ENCODE measurements around the gene FKBP2.
A peak's percentile ranks its signal among the peaks of the same experiment; 100 is the strongest.

Gene FKBP2

DNA sequence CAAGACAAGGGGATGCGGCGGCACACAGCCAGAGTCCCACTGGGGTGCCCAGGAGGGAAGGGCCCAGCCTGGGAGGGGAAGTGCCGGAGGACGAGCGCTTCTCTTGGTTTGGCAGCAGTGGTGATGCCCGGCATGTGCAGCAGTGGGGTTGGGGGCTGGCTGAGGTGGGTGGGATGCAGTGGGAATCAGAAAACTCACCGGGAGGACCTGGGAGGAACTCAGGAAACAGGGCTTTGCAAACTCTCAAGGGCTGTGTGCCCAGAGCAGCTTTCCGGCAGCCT is 31.4 kb upstream of the FKBP2 start:
- Mint-ChIP-seq H3K4me1 (ENCODE audit: low read depth) (peaks cover 60% of the 10 kb centered on the region), H3K27ac (peak overlapping the region; percentile 99), H3K4me3 (peak overlapping the region; percentile 98), H3K9me3 (no peaks in the 10 kb centered on the region), H3K27me3 (no peaks in the 10 kb centered on the region), H3K36me3 (ENCODE audit: low read depth) (peaks cover 93% of the 10 kb centered on the region)
- DNase-seq = no peak

DNA sequence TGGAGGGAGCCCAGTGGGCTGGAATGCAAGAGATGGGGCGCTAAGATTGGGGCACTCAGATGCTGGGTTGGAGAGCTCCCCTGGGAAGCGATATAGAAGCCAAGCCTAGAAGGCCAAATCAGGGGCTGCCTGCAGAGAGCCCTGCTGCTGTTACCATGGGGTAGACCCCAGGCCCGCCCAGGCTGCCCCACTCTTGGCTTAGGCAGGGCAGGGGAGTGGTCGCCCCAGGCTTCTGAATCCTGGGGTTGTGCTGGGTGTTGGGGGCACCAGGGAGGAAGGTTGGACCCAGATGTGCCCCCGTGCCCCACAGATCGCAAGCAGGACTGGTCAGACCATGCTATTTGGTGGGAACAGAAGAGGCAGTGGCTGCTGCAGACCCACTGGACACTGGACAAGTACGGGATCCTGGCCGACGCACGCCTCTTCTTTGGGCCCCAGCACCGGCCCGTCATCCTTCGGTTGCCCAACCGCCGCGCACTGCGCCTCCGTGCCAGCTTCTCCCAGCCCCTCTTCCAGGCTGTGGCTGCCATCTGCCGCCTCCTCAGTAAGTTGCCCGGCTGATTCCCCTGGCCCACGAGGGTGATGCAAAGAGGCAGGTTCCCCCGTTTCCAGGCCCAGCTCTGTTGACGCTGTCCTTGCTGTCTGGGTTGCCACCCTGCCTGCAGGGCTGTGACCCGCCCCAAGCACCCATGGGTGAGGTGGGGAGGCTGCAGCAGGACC is 30.4 kb upstream of the FKBP2 start:
- H3K4me1 Mint-ChIP-seq (ENCODE audit: low read depth) = peaks cover 63% of the 10 kb centered on the region
- peak overlapping the region; percentile 99 for H3K27ac Mint-ChIP-seq
- H3K36me3 Mint-ChIP-seq (ENCODE audit: low read depth) = peaks cover 93% of the 10 kb centered on the region

DNA sequence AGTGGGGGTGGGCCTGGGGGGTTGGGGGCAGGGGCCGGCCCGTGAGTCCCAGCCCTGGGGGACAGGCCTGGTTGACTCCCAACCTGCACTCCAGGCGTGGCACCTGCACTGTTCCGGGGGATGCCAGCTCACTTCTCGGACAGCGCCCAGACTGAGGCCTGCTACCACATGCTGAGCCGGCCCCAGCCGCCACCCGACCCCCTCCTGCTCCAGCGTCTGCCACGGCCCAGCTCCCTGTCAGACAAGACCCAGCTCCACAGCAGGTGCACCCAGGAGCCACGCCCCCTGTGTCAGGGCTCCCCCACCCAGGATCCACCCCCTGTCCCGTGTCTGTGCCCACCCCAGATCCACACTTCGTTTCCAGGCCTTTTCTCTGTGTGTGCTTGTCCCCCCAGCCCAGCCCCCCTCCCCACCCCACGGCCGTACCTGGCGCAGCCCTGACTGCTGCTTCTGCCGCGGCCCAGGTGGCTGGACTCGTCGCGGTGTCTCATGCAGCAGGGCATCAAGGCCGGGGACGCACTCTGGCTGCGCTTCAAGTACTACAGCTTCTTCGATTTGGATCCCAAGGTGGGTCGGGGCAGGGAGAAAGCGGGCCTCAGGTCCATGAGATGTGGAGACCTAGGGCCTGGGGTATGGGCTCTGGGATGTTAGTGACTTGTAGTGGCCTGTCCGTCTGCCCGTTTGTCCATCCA is 29.6 kb upstream of the FKBP2 start:
- Mint-ChIP-seq H3K27ac (peak overlapping the region; percentile 85), H3K4me3 (no peak overlapping the region), H3K9me3 (no peaks in the 10 kb centered on the region), H3K36me3 (ENCODE audit: low read depth) (peaks cover 92% of the 10 kb centered on the region), H3K4me1 (ENCODE audit: low read depth) (peaks cover 55% of the 10 kb centered on the region), H3K27me3 (no peaks in the 10 kb centered on the region)
- DNase-seq = no peak

More for the DNA sequence above, 30.4 kb upstream of the FKBP2 start:
- Mint-ChIP-seq H3K27me3 (no peaks in the 10 kb centered on the region), H3K4me3 (peak overlapping the region; percentile 6), H3K9me3 (no peaks in the 10 kb centered on the region)
- DNase-seq = no peak

GRCh38 chr11:64216879-64217278 is 24.0 kb upstream of the FKBP2 start:
- Mint-ChIP-seq H3K27ac (peak overlapping the region; percentile 52), H3K36me3 (ENCODE audit: low read depth) (peaks cover 91% of the 10 kb centered on the region), H3K4me3 (no peak overlapping the region), H3K27me3 (no peaks in the 10 kb centered on the region), H3K4me1 (ENCODE audit: low read depth) (peaks cover 31% of the 10 kb centered on the region), H3K9me3 (no peaks in the 10 kb centered on the region)
- no peak for DNase-seq

- peak overlapping the region; percentile 34 for H3K27ac Mint-ChIP-seq
These were observed 22.1 kb upstream of the FKBP2 start for GRCh38 chr11:64218628-64219353.

DNA sequence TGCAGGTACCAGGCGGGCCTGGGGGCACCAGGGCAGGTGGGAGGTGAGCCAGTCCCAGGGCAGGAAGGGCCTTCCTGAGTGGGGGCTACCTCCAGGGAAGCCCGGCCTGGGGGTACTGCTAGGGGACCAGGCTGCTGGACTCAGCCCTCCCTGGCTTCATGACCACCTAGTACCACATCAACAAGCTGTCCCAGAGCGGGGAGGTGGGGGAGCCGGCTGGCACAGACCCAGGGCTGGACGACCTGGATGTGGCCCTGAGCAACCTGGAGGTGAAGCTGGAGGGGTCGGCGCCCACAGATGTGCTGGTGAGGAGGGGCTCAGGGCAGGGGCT is 21.6 kb upstream of the FKBP2 start:
- Mint-ChIP-seq H3K9me3 (no peaks in the 10 kb centered on the region), H3K27me3 (no peaks in the 10 kb centered on the region), H3K36me3 (ENCODE audit: low read depth) (peaks cover 90% of the 10 kb centered on the region), H3K4me1 (ENCODE audit: low read depth) (peaks cover 18% of the 10 kb centered on the region), H3K4me3 (no peak overlapping the region), H3K27ac (peak overlapping the region; percentile 34)
- DNase-seq = no peak

More at GRCh38 chr11:64218628-64219353, 22.1 kb upstream of the FKBP2 start:
- peaks cover 20% of the 10 kb centered on the region for H3K4me1 Mint-ChIP-seq (ENCODE audit: low read depth)
- H3K9me3 Mint-ChIP-seq = no peaks in the 10 kb centered on the region
- H3K27me3 Mint-ChIP-seq = no peaks in the 10 kb centered on the region
- H3K4me3 Mint-ChIP-seq = no peak overlapping the region
- peaks cover 90% of the 10 kb centered on the region for H3K36me3 Mint-ChIP-seq (ENCODE audit: low read depth)
- no peak for DNase-seq

GRCh38 chr11:64219755-64220154 is 21.1 kb upstream of the FKBP2 start:
- Mint-ChIP-seq H3K27ac (peak overlapping the region; percentile 34), H3K4me3 (no peak overlapping the region), H3K27me3 (no peaks in the 10 kb centered on the region), H3K36me3 (ENCODE audit: low read depth) (peaks cover 90% of the 10 kb centered on the region), H3K4me1 (ENCODE audit: low read depth) (peaks cover 15% of the 10 kb centered on the region), H3K9me3 (no peaks in the 10 kb centered on the region)
- no peak for DNase-seq

DNA sequence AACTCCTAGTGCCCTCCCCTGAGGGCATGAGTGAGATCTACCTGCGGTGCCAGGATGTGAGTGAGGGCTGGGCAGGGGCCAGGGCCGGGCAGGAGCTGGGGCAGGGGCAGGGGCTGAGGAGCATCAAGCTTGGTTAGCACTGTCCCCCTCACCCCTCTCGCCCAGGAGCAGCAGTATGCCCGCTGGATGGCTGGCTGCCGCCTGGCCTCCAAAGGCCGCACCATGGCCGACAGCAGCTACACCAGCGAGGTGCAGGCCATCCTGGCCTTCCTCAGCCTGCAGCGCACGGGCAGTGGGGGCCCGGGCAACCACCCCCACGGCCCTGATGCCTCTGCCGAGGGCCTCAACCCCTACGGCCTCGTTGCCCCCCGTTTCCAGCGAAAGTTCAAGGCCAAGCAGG is 20.6 kb upstream of the FKBP2 start:
- no peak overlapping the region for H3K4me3 Mint-ChIP-seq
- no peaks in the 10 kb centered on the region for H3K9me3 Mint-ChIP-seq
- peak overlapping the region; percentile 37 for H3K27ac Mint-ChIP-seq
- peaks cover 90% of the 10 kb centered on the region for H3K36me3 Mint-ChIP-seq (ENCODE audit: low read depth)
- no peak for DNase-seq
- no peaks in the 10 kb centered on the region for H3K27me3 Mint-ChIP-seq
- peaks cover 15% of the 10 kb centered on the region for H3K4me1 Mint-ChIP-seq (ENCODE audit: low read depth)

DNA sequence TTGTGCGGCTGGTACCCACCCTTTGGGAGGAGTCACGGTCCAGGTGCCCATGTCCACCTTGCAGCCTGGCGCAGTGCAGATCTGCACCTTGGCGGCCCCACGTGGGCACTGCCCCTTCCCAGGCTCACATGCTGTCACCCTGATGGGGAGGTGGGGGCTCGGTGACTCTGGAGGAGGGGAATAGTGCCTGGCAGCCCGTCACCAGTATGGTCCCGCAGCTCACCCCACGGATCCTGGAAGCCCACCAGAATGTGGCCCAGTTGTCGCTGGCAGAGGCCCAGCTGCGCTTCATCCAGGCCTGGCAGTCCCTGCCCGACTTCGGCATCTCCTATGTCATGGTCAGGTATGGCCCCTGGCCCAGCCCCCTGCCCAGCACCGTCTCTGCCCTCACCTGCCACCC is 20.1 kb upstream of the FKBP2 start:
- Mint-ChIP-seq H3K27me3 (no peaks in the 10 kb centered on the region), H3K36me3 (ENCODE audit: low read depth) (peaks cover 88% of the 10 kb centered on the region)
- no peak for DNase-seq

DNA sequence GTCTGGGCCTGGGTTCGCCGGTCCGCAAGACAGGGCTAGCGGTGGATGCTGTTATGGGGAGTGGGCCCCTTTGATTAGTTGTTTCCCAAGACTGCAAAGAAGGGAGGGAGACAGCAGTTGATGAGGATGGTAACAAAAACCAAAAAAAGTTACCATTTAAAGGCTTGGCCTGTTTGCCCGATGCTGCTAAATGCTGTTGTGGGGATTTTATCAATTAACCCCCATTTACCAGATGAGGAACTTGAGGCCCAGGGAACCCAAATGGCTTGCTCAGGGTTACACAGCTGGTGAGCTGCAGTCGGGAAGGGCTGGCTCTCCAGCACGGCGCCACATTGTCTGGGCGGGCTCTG is 18.3 kb upstream of the FKBP2 start:
- Mint-ChIP-seq H3K4me1 (ENCODE audit: low read depth) (peaks cover 22% of the 10 kb centered on the region), H3K9me3 (no peaks in the 10 kb centered on the region), H3K4me3 (no peak overlapping the region), H3K36me3 (ENCODE audit: low read depth) (peaks cover 88% of the 10 kb centered on the region), H3K27me3 (no peaks in the 10 kb centered on the region), H3K27ac (peak overlapping the region; percentile 57)
- no peak for DNase-seq

More for the DNA sequence above, 20.1 kb upstream of the FKBP2 start:
- peaks cover 17% of the 10 kb centered on the region for H3K4me1 Mint-ChIP-seq (ENCODE audit: low read depth)
- no peak overlapping the region for H3K4me3 Mint-ChIP-seq
- peak overlapping the region; percentile 26 for H3K27ac Mint-ChIP-seq
- no peaks in the 10 kb centered on the region for H3K9me3 Mint-ChIP-seq

DNA sequence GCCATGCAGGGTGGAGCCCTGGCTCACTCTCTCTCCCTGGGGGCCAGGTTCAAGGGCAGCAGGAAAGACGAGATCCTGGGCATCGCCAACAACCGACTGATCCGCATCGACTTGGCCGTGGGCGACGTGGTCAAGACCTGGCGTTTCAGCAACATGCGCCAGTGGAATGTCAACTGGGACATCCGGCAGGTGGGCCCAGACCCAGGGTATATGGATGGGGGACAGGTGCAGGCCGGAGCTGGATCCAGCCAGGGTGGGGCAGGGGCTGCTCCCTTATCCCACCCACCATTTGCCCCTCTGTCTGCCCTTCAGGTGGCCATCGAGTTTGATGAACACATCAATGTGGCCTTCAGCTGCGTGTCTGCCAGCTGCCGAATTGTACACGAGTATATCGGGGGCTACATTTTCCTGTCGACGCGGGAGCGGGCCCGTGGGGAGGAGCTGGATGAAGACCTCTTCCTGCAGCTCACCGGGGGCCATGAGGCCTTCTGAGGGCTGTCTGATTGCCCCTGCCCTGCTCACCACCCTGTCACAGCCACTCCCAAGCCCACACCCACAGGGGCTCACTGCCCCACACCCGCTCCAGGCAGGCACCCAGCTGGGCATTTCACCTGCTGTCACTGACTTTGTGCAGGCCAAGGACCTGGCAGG is 17.8 kb upstream of the FKBP2 start:
- no peak overlapping the region for H3K4me3 Mint-ChIP-seq
- no peaks in the 10 kb centered on the region for H3K27me3 Mint-ChIP-seq
- peaks cover 85% of the 10 kb centered on the region for H3K36me3 Mint-ChIP-seq (ENCODE audit: low read depth)
- H3K27ac Mint-ChIP-seq = peak overlapping the region; percentile 57
- no peaks in the 10 kb centered on the region for H3K9me3 Mint-ChIP-seq
- peaks cover 27% of the 10 kb centered on the region for H3K4me1 Mint-ChIP-seq (ENCODE audit: low read depth)
- peak; percentile 35 for DNase-seq

DNA sequence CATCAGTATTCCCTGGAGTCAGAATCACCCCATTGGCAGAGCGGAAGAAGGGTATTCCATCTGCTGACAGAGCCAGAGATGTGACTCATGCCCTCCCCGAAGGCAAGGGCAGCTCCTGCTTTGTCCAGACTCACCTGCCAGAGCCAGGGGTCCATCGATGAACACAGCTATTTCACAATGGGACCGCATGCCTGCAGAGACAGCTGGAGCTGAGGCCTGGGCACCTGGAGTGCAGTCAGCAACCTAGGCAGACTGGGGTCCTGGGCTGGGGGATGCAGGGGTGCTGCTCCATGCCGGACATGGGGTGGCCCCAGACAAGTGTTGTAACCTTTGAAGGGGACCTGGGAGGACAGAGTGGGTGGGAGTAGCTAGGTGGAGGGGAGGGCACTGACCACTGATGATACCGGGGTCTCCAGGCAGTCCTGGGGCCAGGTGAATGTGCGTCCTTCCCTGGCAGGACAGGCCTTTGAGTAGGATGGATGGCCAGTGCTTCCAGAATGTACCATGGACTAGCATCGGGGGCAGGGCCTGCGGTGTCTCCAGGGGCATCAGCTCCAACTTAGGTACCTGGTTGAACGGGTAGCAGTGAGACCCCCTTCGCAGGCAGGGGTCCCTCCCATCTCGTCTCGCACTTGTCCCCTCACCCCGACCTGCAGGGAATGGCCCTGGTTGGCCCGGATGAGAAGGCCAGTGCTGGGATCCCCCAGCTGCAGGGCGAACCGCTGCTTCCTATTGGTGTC is 16.6 kb upstream of the FKBP2 start:
- peak overlapping the region; percentile 93 for H3K27ac Mint-ChIP-seq
- peaks cover 80% of the 10 kb centered on the region for H3K36me3 Mint-ChIP-seq (ENCODE audit: low read depth)
- H3K9me3 Mint-ChIP-seq = no peaks in the 10 kb centered on the region
- H3K4me3 Mint-ChIP-seq = peak overlapping the region; percentile 86
- no peaks in the 10 kb centered on the region for H3K27me3 Mint-ChIP-seq
- peaks cover 30% of the 10 kb centered on the region for H3K4me1 Mint-ChIP-seq (ENCODE audit: low read depth)
- peak; percentile 50 for DNase-seq

- no peaks in the 10 kb centered on the region for H3K9me3 Mint-ChIP-seq
- DNase-seq = no peak
- peak overlapping the region; percentile 86 for H3K4me3 Mint-ChIP-seq
- H3K4me1 Mint-ChIP-seq (ENCODE audit: low read depth) = peaks cover 37% of the 10 kb centered on the region
- H3K36me3 Mint-ChIP-seq (ENCODE audit: low read depth) = peaks cover 77% of the 10 kb centered on the region
- peak overlapping the region; percentile 93 for H3K27ac Mint-ChIP-seq
- H3K27me3 Mint-ChIP-seq = no peaks in the 10 kb centered on the region
These were observed 15.8 kb upstream of the FKBP2 start for GRCh38 chr11:64224891-64225607.
